Measurements from ENCODE around the gene ATAD3A.

DNA sequence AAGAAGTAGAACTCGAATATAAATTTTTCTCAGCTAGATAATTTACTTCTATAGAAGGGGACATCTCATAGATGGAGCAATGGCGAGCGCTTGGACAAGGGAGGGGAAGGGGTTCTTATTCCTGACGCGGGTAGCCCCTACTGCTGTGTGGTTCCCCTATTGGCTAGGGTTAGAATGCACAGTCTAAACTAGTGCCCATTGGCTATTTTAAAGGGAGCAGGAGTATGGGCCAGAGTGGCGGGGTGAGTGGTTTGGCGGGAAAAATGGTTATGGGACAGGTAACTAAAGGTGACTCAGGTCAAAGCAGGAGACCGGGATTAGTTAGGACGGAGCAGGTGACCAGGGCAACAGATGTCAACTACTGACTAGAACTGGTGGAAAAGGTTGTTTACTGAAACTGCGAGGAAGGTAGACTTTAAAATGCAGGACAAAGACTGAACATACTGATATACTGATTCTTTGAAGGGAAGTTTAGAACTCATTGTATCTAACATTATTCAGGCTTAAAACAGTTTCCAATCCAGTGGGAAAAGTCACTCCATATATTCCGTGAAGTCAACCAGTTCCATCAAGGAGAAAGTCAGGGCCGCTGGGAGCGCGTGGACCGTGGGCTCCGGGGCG, 940 bp upstream of the ATAD3A start:
- TF ChIP-seq, protein P1, sequence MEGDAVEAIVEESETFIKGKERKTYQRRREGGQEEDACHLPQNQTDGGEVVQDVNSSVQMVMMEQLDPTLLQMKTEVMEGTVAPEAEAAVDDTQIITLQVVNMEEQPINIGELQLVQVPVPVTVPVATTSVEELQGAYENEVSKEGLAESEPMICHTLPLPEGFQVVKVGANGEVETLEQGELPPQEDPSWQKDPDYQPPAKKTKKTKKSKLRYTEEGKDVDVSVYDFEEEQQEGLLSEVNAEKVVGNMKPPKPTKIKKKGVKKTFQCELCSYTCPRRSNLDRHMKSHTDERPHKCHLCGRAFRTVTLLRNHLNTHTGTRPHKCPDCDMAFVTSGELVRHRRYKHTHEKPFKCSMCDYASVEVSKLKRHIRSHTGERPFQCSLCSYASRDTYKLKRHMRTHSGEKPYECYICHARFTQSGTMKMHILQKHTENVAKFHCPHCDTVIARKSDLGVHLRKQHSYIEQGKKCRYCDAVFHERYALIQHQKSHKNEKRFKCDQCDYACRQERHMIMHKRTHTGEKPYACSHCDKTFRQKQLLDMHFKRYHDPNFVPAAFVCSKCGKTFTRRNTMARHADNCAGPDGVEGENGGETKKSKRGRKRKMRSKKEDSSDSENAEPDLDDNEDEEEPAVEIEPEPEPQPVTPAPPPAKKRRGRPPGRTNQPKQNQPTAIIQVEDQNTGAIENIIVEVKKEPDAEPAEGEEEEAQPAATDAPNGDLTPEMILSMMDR (IDR thresholded peaks at IDR 0.05; ENCODE audit: insufficient read depth, low read length, poor library complexity, severe bottlenecking): no peak
- TF ChIP-seq EZH2phosphoT487 (conservative IDR thresholded peaks at IDR 0.05; ENCODE audit: low read length): no peak

All from SU-DHL-6 (cell line).